H9 (cell line): ENCODE data around the gene C1QBP. TPM values are rescaled to one million over a fixed set of nuclear protein-coding genes. Genes with fewer than 3 reads are reported as not detected.

ENCODE experiments used
- DNase-seq: peaks from one replicate; pipeline ENCODE4 v3.0.0-alpha.2; 2017
- H2AFZ ChIP-seq: one replicate; pipeline ENCODE4 v1.6.1; 2013; ENCODE audit warnings: mild to moderate bottlenecking, low read length, control low read depth, moderate library complexity
- H2AK5ac ChIP-seq: 2 replicates; pipeline ENCODE4 v1.6.1; 2013; ENCODE audit warnings: low read length, control low read depth, mixed read lengths; ENCODE audit not compliant: insufficient read length
- H2BK120ac ChIP-seq: one replicate; pipeline ENCODE4 v1.6.1; 2013; ENCODE audit warnings: low read depth, mild to moderate bottlenecking, low read length, control low read depth, inconsistent platforms; ENCODE audit not compliant: poor library complexity, severe bottlenecking
- H2BK12ac ChIP-seq: 2 replicates; pipeline ENCODE4 v1.6.1; 2013; ENCODE audit warnings: low read length, control low read depth, mixed read lengths, low read depth; ENCODE audit not compliant: insufficient read length
- H2BK15ac ChIP-seq: 2 replicates; pipeline ENCODE4 v1.6.1; 2013; ENCODE audit warnings: low read depth, low read length, control low read depth
- H2BK20ac ChIP-seq: one replicate; pipeline ENCODE4 v1.6.1; 2013; ENCODE audit warnings: low read depth, mild to moderate bottlenecking, low read length, control low read depth, inconsistent platforms; ENCODE audit not compliant: poor library complexity, severe bottlenecking
- H2BK5ac ChIP-seq: 2 replicates; pipeline ENCODE4 v1.6.1; 2013; ENCODE audit warnings: low read length, control low read depth, mixed read lengths; ENCODE audit not compliant: insufficient read length
- H3K14ac ChIP-seq: 2 replicates; pipeline ENCODE4 v1.6.1; 2013; ENCODE audit warnings: low read length, control low read depth; ENCODE audit not compliant: insufficient read depth
- H3K18ac ChIP-seq: 2 replicates; pipeline ENCODE4 v1.6.1; 2013; ENCODE audit warnings: low read depth, mild to moderate bottlenecking, mixed read lengths, low read length, control low read depth; ENCODE audit not compliant: insufficient read length
- H3K23ac ChIP-seq: 2 replicates; pipeline ENCODE4 v1.6.1; 2013; ENCODE audit warnings: low read length, control low read depth, mixed read lengths, low read depth; ENCODE audit not compliant: insufficient read length
- H3K23me2 ChIP-seq: 2 replicates; pipeline ENCODE4 v1.6.1; 2013; ENCODE audit warnings: low read depth, mild to moderate bottlenecking, mixed read lengths, low read length, control low read depth; ENCODE audit not compliant: insufficient read length, poor library complexity, severe bottlenecking
- H3K27ac ChIP-seq: 2 replicates; pipeline ENCODE4 v1.5.1; 2013; ENCODE audit warnings: low read length, control low read depth, mixed read lengths, low read depth; ENCODE audit not compliant: insufficient read length
- H3K27me3 ChIP-seq: 2 replicates; pipeline ENCODE4 v1.6.1; 2013; ENCODE audit warnings: low read length, control low read depth, inconsistent platforms; ENCODE audit not compliant: insufficient read depth
- H3K4ac ChIP-seq: 2 replicates; pipeline ENCODE4 v1.6.1; 2013; ENCODE audit warnings: low read depth, mild to moderate bottlenecking, control low read depth, inconsistent platforms, low read length, moderate library complexity
- H3K4me1 ChIP-seq: 2 replicates; pipeline ENCODE4 v1.6.1; 2013; ENCODE audit warnings: low read length, control low read depth, inconsistent platforms; ENCODE audit not compliant: insufficient read depth
- H3K4me2 ChIP-seq: 2 replicates; pipeline ENCODE4 v1.6.1; 2013; ENCODE audit warnings: low read length, control low read depth, mixed read lengths; ENCODE audit not compliant: insufficient read length, insufficient read depth
- H3K56ac ChIP-seq: 2 replicates; pipeline ENCODE4 v1.6.1; 2013; ENCODE audit warnings: low read depth, mild to moderate bottlenecking, mixed read lengths, low read length, control low read depth; ENCODE audit not compliant: insufficient read length
- H3K79me1 ChIP-seq: 2 replicates; pipeline ENCODE4 v1.6.1; 2013; ENCODE audit warnings: low read depth, mild to moderate bottlenecking, moderate library complexity, low read length, control low read depth, inconsistent platforms; ENCODE audit not compliant: insufficient read depth, poor library complexity, severe bottlenecking
- H3K79me2 ChIP-seq: 2 replicates; pipeline ENCODE4 v1.6.1; 2013; ENCODE audit warnings: low read length, control low read depth, inconsistent platforms; ENCODE audit not compliant: insufficient read depth
- H3K9ac ChIP-seq: 2 replicates; pipeline ENCODE4 v1.6.1; 2013; ENCODE audit warnings: low read length, control low read depth, mixed read lengths; ENCODE audit not compliant: insufficient read length; ENCODE audit errors: extremely low read depth
- H3K9me3 ChIP-seq: one replicate; pipeline ENCODE4 v1.6.1; 2013; ENCODE audit warnings: low read depth, low read length, inconsistent platforms; ENCODE audit not compliant: control insufficient read depth
- H3T11ph ChIP-seq: one replicate; pipeline ENCODE4 v1.6.1; 2013; ENCODE audit warnings: mild to moderate bottlenecking, low read length, control low read depth, inconsistent platforms
- H4K20me1 ChIP-seq: one replicate; pipeline ENCODE4 v1.6.1; 2013; ENCODE audit not compliant: control insufficient read depth, insufficient read length, insufficient read depth
- H4K5ac ChIP-seq: 2 replicates; pipeline ENCODE4 v1.6.1; 2013; ENCODE audit warnings: low read depth, mild to moderate bottlenecking, mixed read lengths, low read length, control low read depth; ENCODE audit not compliant: insufficient read length
- H4K8ac ChIP-seq: replicated peaks from 2 replicates; pipeline ENCODE4 v1.6.1; 2013; ENCODE audit warnings: low read length, control low read depth, mixed read lengths, low read depth; ENCODE audit not compliant: insufficient read length
- H4K91ac ChIP-seq: 2 replicates; pipeline ENCODE4 v1.6.1; 2013; ENCODE audit warnings: low read depth, mild to moderate bottlenecking, moderate library complexity, mixed read lengths, low read length, control low read depth; ENCODE audit not compliant: insufficient read length
- H3K27ac Mint-ChIP-seq, 3 experiments: 2 replicates in 2 of 3; 3 replicates in 1 of 3; pipeline ENCODE4 v1.8.0; 2020 to 2021; ENCODE audit warnings: mixed read lengths in 3 of 3, mild to moderate bottlenecking in 1 of 3, moderate library complexity in 1 of 3
- H3K27me3 Mint-ChIP-seq: 2 replicates; pipeline ENCODE4 v1.8.0; 2021; ENCODE audit warnings: low read depth, mild to moderate bottlenecking, moderate library complexity, mixed read lengths
- H3K36me3 Mint-ChIP-seq, 3 experiments: 2 replicates in 2 of 3; 3 replicates in 1 of 3; pipeline ENCODE4 v1.8.0; 2020 to 2021; ENCODE audit warnings: low read depth in 3 of 3, mixed read lengths in 3 of 3; ENCODE audit not compliant: insufficient read depth in 1 of 3
- H3K4me1 Mint-ChIP-seq, 2 experiments: 2 replicates each; pipeline ENCODE4 v1.8.0; 2020; ENCODE audit warnings: mixed read lengths in 2 of 2
- H3K4me3 Mint-ChIP-seq, 2 experiments: 2 replicates in 1 of 2; 3 replicates in 1 of 2; pipeline ENCODE4 v1.8.0; 2020 to 2021; ENCODE audit warnings: mild to moderate bottlenecking in 2 of 2, mixed read lengths in 2 of 2, moderate library complexity in 1 of 2
- H3K9me3 Mint-ChIP-seq, 2 experiments: 2 replicates in 1 of 2; 3 replicates in 1 of 2; pipeline ENCODE4 v1.8.0; 2020; ENCODE audit warnings: mild to moderate bottlenecking in 2 of 2, mixed read lengths in 2 of 2, moderate library complexity in 1 of 2
- CTCF ChIP-seq: fragments of 200-600 bp; sonication (generic); conservative IDR thresholded peaks from 3 replicates; pipeline ENCODE4 v1.8.0; 2021; ENCODE audit warnings: antibody characterized with exemption, mild to moderate bottlenecking
- WGBS: extraction: QIAGEN DNeasy Blood & Tissue Kit; methylation state at CpG from one replicate; pipeline ENCODE4 v1.1.7; 2013; ENCODE audit warnings: missing lambda C conversion rate, low lambda C conversion rate, mixed read lengths; ENCODE audit not compliant: insufficient read length; ENCODE audit errors: extremely low coverage; 5-methylcytosine and 5-hydroxymethylcytosine counted together
- total RNA-seq: library from RNA; stranded (reverse); gene quantifications from 2 replicates; pipeline ENCODE4 v1.2.1, GENCODE V29; 2021

C1QBP gene
- total RNA-seq, 1 experiment from 2014 or later = 390 TPM

DNA sequence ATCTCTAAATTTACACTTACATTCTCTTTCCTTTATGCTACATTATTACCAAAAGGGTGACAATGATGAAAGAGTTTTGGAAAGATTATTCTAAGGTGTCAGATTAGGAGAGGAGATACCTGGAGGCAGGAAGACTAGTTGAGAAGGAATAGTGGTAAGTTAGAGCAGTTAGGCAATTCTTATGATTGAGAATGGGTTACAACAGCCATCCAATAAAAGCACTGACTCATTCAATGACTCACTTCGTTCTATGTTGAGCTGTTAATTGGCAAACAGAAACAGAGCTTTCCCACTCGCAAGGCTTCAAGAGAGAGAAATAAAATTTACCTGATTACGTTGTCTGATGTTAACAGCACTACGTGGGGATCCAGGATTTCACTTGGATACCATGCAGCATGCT lies 25.3 kb downstream of the C1QBP start:
- WGBS = no CpG with 5 or more reads among the region's 4 CpGs
- TF ChIP-seq CTCF = no peak
- no peak overlapping the region for H3K56ac ChIP-seq

More for the DNA sequence above, 25.3 kb downstream of the C1QBP start:
- Histone ChIP-seq H3K4me2 (no peak overlapping the region), H3K27me3 (no peaks in the 10 kb centered on the region), H2BK15ac (no peak overlapping the region), H3K4me1 (no peaks in the 10 kb centered on the region), H2AK5ac (no peak overlapping the region), H3T11ph (no peak overlapping the region), H3K14ac (no peak overlapping the region), H4K91ac (no peak overlapping the region), H2AFZ (no peak overlapping the region), H4K20me1 (no peaks in the 10 kb centered on the region), H3K79me1 (peaks cover 3% of the 10 kb centered on the region), H3K4ac (no peak overlapping the region), H3K27ac (no peak overlapping the region), H3K9me3 (no peaks in the 10 kb centered on the region), H2BK12ac (no peak overlapping the region), H2BK120ac (no peak overlapping the region), H4K8ac (no peak overlapping the region), H3K18ac (no peak overlapping the region), H3K23ac (no peak overlapping the region), H4K5ac (no peak overlapping the region), H2BK5ac (no peak overlapping the region), H3K23me2 (peaks cover 1% of the 10 kb centered on the region), H3K9ac (no peak overlapping the region), H2BK20ac (no peak overlapping the region), H3K79me2 (peaks cover 7% of the 10 kb centered on the region)
- H3K36me3 Mint-ChIP-seq = peaks cover 25 to 67% (median 50%) of the 10 kb centered on the region in 3 experiments; a peak in 6 of 7 replicates
- H3K27me3 Mint-ChIP-seq = no peaks in the 10 kb centered on the region
- 0 out of 4 replicates have a peak, but pooled peaks cover 0 to 4% of the 10 kb centered on the region in 2 experiments for H3K4me1 Mint-ChIP-seq
- H3K27ac Mint-ChIP-seq = no peak overlapping the region
- no peaks in the 10 kb centered on the region for H3K9me3 Mint-ChIP-seq
- no peak overlapping the region for H3K4me3 Mint-ChIP-seq
- DNase-seq = no peak
